ENCODE measurements around the gene PLB1. TPM values are rescaled to one million over a fixed set of nuclear protein-coding genes. Genes with fewer than 3 reads are reported as not detected.
A peak's percentile ranks its signal among the peaks of the same experiment; 100 is the strongest.

Gene PLB1
- total RNA-seq, 1 donor from 2014 or later = 3.3 TPM

DNA sequence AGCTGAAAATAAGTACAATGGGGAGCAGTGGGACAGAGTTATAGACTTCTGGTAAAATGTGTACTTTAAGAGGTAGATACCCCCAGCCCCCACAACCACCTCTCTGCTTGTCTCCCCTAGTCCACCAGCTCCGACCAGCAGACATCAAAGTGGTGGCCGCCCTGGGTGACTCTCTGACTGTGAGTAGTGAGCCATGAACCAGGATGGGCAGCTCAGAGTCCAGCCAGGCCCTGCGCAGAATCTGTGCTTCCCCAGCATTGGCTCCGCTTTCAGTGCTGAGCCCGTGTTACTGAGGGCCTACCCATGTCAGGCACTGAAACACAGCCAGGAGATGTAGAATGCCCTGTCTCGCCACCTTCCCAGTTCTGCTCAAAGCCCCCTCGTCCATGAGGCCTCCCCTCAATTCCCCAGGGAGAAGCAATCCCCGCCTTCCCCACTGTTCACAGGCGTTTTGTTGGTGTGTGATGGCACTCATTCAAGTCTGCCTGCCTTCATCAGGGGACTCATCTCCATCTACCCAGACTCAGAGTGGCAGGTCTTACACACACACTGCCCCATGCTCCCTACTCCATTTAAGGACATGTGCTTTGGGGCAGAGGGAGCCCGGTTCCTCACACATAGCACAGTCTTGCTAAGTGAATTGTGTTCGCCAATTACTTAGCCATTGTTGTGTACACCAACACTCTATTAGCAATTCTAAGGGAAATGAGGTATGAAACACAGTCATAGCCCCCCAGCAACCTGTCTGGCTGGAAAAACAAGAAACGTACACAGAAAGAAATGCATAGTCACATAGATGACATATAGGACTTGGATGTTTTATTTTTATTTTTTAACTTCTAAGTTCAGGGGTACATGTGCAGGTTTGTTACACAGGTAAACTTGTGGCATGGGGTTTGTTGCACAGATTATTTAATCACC is 122.6 kb downstream of the PLB1 start:
- DNase-seq = no peak
- intact Hi-C loops (cut with micrococcal nuclease) = no loop called here
- ATAC-seq = no peak

DNA sequence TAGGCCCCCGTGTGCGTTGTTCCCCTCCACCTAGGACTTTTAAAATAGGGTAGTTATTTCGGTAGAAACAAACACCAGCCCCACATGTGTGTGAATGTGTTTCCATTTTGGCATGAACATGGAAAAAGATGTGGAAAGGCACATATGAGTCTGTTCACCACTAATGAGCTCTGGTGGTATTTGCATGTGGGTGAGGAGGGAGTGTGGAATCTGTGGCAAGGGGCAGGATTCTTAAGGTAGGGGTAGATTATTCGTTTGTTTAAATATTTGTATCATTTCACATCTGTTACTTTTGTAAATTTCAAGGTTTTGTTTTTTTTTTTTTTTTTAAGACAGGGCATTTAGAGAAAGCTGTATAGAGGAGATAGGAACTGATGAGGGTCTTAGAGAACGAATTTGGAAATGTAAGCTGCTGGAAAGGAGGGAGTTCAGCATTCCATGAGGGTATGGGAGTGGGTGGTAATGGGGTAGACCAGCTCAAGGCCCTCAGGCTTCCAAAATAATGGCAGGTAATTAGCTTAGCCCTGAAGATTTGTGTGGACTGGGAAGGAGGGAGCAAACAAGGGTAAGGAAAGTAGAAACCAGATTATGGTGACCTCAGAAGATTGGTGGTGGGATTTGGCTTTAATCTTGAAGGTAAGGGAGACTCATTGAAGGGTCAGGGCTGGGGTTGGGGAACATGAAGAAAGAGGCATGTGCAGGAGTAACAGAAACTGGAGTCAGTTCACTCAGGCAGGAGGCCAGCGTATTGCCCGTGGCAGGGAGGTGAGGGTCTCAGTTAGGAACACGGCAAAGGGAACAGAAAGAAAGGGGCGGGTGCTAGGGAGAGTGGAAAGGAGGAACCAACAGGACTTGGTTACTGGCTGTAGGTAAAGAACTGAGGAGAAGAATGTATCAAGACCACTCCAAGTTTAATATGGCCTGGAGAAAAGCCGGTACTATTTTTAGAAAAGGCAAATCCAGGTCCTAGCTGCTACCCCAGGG is 123.6 kb downstream of the PLB1 start:
- DNase-seq (no peak), ATAC-seq (no peak)
- intact Hi-C loops (cut with micrococcal nuclease) = no loop called here

DNA sequence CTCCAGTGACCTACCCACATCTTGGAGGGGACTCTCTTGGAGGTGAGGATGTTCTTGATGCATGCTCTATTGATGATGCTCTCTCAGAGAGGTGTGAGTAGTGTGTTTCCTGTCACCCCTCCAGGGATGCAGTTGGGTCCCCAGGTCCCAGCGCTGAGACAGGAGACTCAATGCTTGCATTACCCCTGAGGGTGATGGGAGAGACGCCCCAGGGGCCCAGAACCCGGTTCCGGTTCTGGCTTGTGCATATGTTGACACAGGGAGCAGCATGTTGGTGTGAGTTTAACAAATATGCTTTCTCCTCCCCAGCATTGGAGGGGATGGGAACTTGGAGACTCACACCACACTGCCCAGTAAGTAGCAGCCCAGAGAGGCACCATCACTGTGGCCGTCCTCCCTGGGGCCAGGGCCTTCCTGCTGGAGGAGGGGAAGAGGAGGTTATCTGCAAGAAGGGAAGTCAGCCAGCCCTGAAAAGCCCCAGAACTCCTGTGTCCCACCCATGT is 124.5 kb downstream of the PLB1 start:
- no peak for DNase-seq
- intact Hi-C loops (cut with micrococcal nuclease) = no loop called here

DNA sequence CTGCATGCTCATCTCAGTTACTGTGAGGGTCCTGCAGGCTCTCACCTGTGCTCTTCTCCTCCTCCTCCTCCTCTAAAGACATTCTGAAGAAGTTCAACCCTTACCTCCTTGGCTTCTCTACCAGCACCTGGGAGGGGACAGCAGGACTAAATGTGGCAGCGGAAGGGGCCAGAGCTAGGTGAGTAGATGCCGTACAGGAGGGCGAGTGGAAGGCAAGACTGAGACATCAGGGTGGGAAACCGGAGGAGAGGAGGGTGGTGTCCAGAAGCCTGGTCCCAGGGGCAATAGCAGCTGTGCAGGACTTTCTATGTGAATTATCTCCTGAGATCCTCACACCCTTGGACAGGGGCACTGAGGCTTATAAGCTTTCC is 124.9 kb downstream of the PLB1 start:
- no peak for ATAC-seq
- intact Hi-C loops (cut with micrococcal nuclease) = no loop called here
- no peak for DNase-seq

More for the DNA sequence above, 124.5 kb downstream of the PLB1 start:
- no peak for ATAC-seq

DNA sequence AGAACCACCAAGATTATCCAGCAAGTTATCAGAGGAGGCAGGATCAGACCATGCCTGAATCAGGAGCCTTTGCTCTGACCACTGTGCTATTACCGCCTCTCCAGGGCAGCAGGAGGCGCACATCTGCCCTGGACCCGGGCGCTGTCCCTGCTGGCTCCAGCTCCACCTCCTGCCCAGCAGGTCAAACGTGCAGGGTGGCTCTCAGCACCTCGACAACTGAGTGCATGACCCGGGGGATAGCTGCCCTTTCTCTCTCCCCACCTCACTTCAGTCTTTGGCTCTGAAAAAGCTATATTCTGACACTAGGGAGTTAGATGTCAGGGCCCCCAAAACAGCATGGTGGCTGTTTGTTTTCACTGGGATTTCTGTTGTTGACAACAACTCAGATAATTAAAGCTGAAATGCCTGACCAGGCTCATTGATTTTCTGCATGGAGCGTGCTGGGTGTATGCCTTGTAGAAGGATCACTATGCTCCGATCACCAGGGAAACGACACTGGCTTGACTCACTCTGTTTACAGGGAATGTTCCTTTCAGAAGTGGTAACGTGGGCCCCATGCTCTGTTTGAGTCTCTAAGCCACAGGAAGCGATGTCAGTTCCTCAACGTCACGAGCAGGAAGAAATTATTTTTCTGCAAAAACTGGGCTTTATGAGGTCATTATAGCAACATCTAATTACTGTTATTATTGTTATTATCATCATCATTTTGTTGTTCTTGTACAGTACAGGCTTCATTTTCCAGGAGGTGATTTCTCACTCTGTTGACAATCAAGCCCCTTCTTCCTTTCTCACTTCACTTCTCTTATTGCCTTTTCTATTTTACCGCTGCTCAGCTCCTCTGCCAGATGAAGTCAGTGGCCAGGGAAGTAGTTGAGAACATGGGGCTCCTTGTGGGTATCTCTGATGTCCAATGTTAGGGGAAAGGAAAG is 125.6 kb downstream of the PLB1 start:
- intact Hi-C loops (cut with micrococcal nuclease) = no loop called here
- DNase-seq (peak; percentile 58), ATAC-seq (peak; percentile 67)

DNA sequence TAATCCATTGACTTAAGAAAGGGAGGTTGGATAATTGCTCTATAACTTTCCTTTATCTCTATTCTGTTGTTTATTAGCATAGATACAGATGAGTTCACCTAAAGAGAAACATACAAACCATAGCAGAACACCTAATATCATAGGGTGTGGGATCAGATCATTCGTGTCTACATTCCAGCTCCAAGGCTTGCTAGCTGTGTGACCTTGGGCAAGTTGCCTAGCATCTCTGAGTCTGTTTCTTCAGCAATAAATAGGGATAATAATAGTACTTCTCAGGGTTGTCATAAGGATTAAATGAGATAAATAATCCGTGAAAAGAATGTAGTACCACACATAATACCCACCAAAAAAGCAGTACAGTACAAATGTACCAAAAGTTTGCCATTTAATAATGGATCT is 126.2 kb downstream of the PLB1 start:
- no peak for ATAC-seq
- DNase-seq = no peak
- intact Hi-C loops (cut with micrococcal nuclease) = no loop called here

DNA sequence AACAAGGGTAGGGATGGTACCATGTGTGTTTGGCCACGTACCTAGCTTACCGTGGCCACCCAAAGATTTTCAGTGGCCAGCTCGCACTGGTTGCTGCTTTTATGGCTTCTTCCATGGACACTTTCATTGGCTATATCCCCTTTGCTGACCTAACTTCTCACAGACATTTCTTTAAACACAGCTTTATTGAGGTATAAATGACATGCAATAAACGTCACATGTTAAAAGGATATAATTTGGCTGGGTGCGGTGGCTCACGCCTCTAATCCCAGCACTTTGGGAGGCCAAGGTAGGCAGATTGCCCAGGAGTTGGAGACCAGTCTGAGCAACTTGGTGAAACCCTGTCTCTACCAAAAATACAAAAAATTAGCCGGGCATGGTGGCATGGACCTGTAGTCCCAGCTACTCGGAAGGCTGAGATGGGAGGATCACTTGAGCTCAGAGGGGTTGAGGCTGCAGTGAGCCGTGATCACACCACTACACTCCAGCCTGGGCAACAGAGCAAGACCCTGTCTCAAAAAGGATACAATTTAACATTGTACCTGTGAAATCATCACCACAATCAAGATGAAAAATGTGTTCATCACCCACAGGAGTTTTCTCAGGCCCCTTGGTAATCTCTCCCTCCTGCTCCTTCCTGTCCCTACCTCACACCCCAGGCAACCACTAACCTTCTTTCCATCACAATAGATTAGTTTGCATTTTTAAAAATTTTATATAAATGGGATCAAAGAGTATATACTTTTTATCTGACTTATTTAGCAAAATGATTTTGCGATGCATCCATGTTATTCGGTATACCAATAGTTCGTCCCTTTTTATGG is 127.9 kb downstream of the PLB1 start:
- no peak for DNase-seq
- no peak for ATAC-seq
- intact Hi-C loops (cut with micrococcal nuclease) = no loop called here

DNA sequence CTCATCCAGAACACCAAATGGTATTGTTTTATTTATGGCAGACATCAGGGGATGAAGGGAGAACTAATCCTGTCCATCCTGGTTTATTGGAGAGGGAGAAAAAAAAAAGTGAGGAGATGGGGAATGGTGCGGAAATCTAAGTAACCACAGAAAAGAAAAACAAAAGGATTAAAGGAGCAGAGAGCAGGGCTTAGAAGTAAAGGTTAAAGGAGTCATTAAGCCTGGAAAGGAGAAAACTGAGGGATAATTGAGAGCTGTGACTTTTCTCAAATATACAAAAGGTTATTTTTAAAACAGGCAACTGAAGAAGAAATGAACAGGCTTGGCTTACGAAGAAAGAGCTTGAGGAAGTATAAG is 128.6 kb downstream of the PLB1 start:
- ATAC-seq (no peak), DNase-seq (no peak)
- intact Hi-C loops (cut with micrococcal nuclease) = no loop called here

DNA sequence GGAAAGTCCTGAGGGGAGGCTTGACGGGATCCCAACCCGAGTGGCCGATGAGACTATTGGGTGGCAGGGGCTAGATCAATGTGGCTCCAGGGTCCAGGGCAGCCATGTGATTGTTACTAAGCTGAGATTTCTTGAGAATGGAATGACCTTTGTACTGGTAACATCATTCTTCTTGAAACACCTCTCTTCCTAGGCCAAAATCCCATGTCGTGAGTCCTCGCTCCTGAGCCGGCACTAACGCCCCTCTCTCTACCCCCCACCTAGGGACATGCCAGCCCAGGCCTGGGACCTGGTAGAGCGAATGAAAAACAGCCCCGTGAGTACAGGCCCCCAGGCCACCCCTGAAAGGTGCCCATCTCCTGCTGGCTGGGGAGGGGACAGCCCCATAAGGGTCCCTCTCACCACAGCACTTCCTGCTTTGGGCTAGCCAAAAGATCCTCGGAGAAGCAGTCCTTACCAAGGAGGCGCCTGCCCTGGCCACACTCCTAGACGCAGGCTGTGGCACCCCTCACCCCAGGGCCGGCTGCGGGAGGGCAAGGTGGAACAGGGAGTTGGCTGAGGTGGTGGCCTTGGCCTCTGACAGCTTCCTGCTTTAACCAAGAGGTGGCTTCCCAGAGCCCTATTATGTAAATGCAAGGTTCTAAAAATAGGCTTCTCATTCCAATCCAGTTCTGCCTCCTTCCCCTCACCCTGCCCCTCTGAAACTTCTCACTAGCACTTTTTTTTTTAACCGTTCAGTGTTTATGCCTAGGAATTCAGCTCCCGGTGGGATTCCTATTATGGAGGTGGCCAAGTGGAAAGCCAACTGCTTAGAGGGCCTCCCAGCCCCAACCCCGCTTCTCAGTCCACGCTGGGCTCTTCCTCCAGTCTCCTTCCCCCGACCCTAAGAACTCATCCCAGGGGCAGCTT is 129.2 kb downstream of the PLB1 start:
- ATAC-seq (peak; percentile 66), DNase-seq (peak; percentile 75)
- intact Hi-C loops (cut with micrococcal nuclease) = no loop called here

DNA sequence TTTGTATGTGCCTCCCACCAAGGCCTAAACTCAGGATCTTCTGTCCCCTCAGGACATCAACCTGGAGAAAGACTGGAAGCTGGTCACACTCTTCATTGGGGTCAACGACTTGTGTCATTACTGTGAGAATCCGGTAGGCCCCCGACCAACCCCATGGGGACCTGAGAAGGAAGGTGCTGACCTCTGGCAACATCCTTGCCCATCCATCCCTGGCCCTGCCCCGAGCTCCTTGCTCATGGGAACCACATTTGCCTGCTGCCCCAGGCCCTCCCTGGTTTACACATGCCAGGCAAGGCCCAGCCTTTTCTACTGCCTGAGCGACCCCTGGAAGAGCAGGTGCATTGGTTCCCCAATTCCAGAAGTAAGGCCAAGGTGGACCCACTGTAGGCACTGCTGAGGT is 130.5 kb downstream of the PLB1 start:
- intact Hi-C loops (cut with micrococcal nuclease) = no loop called here
- ATAC-seq = no peak
- DNase-seq = no peak

DNA sequence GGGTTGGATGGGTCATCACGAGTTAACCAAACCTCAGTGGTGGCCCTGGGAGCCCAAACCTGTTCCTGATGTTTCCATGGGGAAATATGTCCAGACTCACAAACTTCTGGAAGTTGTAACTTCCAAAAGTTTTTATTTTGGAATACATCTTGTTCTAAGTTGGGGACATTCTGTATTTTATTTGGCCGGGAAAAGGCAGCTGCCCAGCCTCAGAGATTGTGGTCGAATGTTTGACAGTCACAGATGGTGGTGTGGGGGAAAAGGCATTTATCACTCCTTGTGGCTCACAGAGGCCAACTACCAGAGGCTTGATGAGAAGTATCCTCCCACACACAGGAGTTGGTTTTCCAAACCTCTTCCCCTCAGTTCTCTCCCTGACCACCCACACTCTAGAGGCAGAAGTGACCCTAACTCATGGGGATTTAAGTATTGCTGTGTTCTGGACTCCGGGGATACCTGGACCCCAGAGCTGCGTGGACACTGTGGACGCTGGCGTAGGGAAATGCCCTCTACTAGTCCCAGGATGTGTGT is 131.1 kb downstream of the PLB1 start:
- intact Hi-C loops (cut with micrococcal nuclease) = no loop called here

DNA sequence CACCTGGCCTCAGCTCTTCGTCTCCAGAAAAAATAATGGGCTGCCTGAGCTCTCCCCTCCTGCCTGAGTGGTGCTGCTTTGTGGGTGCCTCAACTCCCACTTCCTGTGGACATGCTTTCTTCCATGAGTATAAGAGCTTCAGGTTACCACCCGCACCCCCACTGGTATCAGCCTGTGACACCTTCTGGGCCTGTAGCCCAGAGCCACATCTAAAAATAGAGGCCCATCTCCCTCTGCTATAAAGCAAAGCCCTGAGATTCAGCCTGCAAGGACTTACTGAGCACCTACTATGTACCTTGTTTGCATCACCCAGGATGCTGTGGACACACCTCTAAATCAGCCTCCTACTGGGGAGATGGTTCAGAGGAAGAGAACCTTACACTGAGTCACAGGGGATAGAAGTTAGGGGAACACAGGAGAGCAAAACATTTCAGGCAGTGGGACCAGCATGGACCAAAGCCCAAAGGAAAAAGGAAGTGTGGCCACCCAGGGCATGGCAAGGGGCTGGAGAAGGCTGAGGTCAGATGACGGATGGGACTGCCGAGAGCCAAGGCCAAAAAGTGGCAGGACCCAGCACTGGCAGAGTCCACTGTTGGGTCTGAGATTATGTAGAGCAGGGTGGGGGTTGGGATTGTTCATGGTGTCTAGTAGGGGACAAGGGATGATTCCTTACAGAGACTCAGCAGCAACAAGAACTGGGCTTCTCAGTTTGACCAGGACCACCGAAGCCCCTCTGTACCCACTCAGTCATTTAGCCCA is 132.0 kb downstream of the PLB1 start:
- intact Hi-C loops (cut with micrococcal nuclease) = no loop called here
- DNase-seq = peak; percentile 63
- ATAC-seq = peak; percentile 65

More for the DNA sequence above, 131.1 kb downstream of the PLB1 start:
- peak; percentile 51 for ATAC-seq
- no peak for DNase-seq

DNA sequence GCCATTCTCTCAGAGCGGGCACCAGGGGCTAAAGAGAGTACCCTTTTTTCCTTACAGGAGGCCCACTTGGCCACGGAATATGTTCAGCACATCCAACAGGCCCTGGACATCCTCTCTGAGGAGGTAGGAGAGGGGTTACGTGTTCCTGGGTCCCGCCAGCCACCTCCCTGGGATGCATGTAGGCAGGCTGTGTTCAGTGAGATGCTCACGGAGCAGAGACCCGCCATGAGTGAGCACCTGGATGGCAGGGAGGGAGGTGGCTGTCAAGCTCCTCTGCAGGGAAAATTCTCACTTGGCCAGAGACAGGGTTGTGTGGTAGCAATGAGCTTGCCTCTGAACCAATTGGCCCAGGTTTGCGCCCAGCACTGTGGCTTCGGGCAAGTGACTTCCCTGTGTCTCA is 132.6 kb downstream of the PLB1 start:
- ATAC-seq = no peak
- intact Hi-C loops (cut with micrococcal nuclease) = no loop called here
- DNase-seq = no peak

DNA sequence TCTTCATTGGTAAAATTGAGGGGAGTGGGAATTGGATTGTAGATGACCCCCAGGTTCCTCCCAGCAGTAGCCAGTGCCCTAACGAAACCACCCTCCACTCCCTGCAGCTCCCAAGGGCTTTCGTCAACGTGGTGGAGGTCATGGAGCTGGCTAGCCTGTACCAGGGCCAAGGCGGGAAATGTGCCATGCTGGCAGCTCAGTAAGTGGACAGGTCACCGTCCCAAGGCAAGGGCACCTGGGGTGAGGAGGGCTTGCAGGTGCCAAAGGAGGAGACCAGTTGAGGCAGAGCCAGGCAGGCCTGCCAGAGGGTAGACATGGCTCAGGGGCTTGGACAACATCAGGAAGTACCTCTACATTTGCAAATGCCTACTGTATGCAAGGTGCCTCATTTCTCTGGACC is 133.1 kb downstream of the PLB1 start:
- intact Hi-C loops (cut with micrococcal nuclease) = no loop called here
- peak; percentile 50 for ATAC-seq
- peak; percentile 75 for DNase-seq

DNA sequence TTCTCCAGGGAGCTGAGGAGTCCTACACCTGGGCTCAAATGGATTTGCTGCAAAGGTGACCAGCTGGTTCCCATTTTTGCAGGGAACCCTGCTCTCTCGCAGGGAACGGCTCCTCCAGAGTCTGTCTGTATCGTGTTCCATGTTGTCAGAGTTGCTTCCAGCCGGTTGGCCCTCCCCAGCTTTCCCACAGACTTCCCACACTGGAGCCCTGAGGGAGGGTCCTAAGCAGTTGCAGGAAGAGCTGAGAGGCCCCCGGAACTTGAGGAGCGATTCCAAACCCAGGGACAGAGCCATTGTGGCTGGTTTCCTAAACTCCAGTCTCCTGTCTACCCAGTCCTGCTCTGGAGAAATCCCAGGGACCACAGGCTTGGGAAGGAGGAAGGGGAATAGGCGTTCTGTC is 134.1 kb downstream of the PLB1 start:
- intact Hi-C loops (cut with micrococcal nuclease) = no loop called here
- ATAC-seq (no peak), DNase-seq (no peak)

DNA sequence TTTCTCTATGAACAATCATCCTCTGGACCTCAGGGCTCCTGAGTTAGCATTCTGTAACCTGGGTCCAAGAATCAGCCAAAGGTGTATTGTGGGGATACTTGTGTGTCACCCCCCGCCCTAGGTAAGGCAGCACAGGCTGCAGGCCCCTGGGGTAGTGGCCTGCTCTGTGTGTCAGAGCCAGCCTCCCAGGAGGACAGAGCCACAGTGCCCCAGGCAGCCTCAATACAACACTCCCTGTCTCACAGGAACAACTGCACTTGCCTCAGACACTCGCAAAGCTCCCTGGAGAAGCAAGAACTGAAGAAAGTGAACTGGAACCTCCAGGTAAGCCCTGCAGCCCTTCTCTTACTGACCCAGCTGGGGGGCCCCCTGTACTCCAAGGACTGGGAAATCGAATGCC is 134.5 kb downstream of the PLB1 start:
- DNase-seq = no peak
- no peak for ATAC-seq
- intact Hi-C loops (cut with micrococcal nuclease) = no loop called here
